HL-60 (cell line): ENCODE measurements around the gene SHC1.

Source experiments
- CTCF ChIP-seq: IDR thresholded peaks from one replicate; pipeline ENCODE4 v1.5.1; 2011; ENCODE audit warnings: low read length, control low read depth, inconsistent platforms; ENCODE audit not compliant: insufficient read depth
- GABPA ChIP-seq: IDR thresholded peaks from 2 replicates; pipeline ENCODE4 v1.6.1; 2012; ENCODE audit warnings: low read depth
- REST ChIP-seq: IDR thresholded peaks from 2 replicates; pipeline ENCODE4 v1.6.1; 2012; ENCODE audit warnings: low read depth; ENCODE audit not compliant: insufficient replicate concordance
- SPI1 ChIP-seq: IDR thresholded peaks from 2 replicates; pipeline ENCODE4 v1.6.1; 2012; ENCODE audit warnings: low read depth, mild to moderate bottlenecking, borderline replicate concordance

- TF ChIP-seq GABPA (no peak), CTCF (no peak), SPI1 (no peak), REST (no peak)
Measured at GRCh38 chr1:154956544-154956941, 14.0 kb downstream of the SHC1 start.
